ENCODE results near the gene PTPN23.

PTPN23 gene

GRCh38 chr3:47407896-47408838 is 27.3 kb downstream of the PTPN23 start:
- no peak for DNase-seq

DNA sequence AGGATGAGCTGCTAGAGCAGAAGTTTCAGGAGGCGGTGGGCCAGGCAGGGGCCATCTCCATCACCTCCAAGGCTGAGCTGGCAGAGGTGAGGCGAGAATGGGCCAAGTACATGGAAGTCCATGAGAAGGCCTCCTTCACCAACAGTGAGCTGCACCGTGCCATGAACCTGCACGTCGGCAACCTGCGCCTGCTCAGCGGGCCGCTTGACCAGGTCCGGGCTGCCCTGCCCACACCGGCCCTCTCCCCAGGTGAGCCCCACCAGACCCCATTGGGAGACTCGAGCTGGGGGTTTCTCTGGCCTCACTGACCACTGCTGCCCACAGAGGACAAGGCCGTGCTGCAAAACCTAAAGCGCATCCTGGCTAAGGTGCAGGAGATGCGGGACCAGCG is 28.0 kb downstream of the PTPN23 start:
- DNase-seq, result no peak

- DNase-seq, result no peak
Observed at GRCh38 chr3:47409284-47409683, 28.5 kb downstream of the PTPN23 start.

GRCh38 chr3:47409688-47410416 is 29.0 kb downstream of the PTPN23 start:
- no peak for DNase-seq

GRCh38 chr3:47410417-47410720 is 29.5 kb downstream of the PTPN23 start:
- DNase-seq, result no peak

DNA sequence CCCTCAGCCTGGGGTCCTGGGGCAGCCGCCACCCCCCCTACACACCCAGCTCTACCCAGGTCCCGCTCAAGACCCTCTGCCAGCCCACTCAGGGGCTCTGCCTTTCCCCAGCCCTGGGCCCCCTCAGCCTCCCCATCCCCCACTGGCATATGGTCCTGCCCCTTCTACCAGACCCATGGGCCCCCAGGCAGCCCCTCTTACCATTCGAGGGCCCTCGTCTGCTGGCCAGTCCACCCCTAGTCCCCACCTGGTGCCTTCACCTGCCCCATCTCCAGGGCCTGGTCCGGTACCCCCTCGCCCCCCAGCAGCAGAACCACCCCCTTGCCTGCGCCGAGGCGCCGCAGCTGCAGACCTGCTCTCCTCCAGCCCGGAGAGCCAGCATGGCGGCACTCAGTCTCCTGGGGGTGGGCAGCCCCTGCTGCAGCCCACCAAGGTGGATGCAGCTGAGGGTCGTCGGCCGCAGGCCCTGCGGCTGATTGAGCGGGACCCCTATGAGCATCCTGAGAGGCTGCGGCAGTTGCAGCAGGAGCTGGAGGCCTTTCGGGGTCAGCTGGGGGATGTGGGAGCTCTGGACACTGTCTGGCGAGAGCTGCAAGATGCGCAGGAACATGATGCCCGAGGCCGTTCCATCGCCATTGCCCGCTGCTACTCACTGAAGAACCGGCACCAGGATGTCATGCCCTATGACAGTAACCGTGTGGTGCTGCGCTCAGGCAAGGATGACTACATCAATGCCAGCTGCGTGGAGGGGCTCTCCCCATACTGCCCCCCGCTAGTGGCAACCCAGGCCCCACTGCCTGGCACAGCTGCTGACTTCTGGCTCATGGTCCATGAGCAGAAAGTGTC is 30.2 kb downstream of the PTPN23 start:
- no peak for DNase-seq

DNA sequence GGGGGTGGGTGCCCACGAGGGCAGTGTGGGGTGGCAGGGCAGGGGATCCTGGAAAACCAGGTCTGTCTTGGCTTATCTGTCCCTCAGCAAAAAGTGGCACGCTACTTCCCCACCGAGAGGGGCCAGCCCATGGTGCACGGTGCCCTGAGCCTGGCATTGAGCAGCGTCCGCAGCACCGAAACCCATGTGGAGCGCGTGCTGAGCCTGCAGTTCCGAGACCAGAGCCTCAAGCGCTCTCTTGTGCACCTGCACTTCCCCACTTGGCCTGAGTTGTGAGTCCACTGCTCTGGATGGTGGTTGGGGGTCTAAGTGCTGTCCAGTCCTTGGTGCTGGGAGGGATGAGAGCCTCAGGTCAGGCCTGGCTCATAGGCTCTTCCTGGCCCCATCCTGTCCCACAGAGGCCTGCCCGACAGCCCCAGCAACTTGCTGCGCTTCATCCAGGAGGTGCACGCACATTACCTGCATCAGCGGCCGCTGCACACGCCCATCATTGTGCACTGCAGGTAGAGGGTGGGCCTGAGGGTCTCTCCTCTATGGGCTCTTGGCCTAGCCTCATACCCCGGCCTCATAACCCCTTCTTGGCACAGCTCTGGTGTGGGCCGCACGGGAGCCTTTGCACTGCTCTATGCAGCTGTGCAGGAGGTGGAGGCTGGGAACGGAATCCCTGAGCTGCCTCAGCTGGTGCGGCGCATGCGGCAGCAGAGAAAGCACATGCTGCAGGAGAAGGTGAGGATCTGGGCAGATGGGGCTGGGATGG is 31.1 kb downstream of the PTPN23 start:
- no peak for DNase-seq

- DNase-seq, result no peak
Observed at GRCh38 chr3:47412453-47412756, 31.6 kb downstream of the PTPN23 start.

GRCh38 chr3:47412842-47413520 is 32.2 kb downstream of the PTPN23 start:
- no peak for DNase-seq

GRCh38 chr3:47413751-47414150 is 32.9 kb downstream of the PTPN23 start:
- no peak for DNase-seq

- DNase-seq, result no peak
Observed at GRCh38 chr3:47414161-47414564, 33.3 kb downstream of the PTPN23 start.

DNA sequence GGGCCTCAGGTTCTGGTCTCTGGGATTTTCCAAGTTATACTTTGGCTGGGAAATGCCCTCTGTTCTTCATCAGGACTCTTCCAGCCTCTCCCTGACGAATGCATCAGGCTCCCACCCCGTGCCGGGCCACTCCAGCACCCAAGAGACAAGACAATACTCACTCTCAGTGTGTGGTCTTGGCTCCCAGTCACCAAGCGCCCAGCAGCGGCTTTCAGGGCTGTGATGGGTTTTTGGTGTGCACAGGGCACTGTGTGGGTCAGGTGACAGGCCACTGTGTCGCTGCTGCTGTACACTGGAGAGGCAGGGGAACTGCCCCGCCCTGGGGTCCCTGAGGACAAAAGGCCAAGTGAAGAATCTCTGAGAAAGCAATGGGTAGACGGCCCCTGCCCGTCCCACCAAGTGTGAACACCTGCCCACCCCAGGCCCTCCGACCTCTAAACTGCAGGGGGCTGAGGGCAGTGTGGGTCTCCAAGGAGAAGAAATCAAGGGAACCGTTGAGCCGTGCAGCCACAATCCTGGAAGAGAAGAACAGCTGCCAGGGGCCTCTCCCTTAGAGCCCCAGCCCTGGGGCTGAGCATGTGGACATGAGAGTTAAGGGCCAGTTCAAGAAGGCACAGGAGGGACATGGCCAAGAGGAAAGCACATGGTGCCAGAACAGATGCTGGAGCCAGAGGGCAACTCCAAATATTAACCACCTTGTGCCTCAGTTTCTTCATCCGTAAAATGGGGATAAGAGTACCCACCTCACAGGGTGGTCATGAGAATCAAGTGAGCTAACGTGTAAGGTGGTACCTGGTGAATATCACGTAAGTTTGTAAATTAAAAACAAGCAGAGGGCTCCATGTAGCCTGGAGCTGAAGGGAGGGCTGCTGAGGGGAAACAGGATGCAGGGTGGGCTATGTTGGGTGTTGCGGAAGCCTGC is 34.1 kb downstream of the PTPN23 start:
- DNase-seq, result no peak

DNA sequence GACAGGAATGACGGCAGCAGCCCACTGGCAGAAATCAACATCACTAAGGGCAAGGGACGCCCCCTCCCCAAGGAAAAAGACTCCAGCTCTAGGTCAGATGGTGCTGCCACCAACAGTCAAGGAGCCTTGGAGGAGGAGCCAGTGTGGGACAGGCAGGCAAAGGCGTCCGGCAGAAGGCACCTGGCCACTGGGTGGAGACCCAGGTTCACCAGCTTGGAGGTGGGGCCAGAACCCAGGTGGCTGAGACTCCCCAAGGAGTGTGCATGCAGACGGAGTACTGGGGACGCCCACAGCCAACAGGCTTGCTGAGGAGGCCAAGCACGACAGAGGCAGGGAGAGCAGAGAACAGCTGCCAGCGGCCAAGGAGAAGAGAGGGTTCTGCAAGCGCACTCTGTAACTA is 35.2 kb downstream of the PTPN23 start:
- DNase-seq, result no peak

DNA sequence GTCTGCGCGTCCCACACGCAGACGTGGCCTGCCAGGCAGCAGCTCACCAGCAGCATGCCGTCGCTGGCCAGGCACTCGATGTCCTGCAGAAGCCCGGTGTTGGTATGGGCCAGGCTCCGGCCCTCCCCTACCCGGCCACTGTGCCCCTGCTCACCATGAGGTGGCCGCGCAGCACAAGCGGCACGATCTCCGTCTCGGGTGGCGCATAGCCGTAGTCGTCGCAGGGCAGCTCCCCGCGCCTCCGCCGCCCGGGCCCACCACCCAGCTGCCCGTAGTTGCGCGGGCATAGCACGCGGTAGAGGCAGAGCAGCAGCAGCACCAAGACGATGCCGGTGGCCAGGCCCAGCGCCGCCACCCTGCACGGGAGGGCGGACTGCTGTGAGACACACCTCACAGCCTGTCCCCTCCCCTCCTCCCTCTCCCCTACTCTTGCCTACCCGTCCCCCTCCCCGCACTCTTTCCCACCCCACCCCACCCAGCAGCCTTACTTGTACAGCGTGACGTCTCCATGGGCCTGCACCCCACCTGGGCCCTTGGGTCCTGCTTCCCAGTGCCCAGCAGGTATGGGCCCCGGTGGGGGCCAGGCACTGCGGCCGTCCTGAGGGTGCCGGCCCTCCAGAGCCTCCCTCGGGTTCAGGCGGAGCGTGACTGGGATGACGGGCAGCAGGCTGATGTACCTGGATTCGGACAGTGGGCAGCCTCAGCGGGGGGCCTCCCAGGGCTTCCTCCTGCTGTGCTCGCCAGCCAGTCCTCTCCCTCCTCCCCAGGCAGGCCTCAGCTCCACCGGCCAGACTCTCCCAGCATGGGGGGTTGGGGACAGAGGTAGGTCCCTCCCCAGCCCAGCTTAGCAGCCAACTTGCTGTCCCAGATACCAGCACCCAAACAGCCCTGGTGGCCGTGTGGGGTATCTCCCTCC is 37.6 kb downstream of the PTPN23 start:
- DNase-seq, result no peak

GRCh38 chr3:47419083-47420043 is 38.5 kb downstream of the PTPN23 start:
- DNase-seq, result no peak

DNA sequence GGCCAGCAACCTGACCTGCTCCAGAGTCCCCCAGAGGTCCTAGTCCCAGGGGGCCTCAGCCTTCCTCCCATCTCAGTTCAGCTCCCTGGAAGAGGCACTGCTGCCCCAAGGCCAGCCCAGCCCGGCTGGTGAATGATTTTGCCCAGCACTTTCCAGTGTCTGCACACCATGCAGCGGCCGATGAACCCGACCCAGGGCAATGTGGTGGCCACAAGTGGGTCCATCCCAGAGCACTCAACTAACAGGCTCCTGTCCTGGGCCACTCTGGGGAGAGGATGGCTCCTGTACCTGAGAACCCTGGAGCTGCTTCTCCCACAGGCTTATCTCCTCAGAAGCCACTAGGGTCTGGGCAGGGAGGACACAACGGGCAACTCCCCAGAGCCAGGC is 39.2 kb downstream of the PTPN23 start:
- DNase-seq, result no peak

DNA sequence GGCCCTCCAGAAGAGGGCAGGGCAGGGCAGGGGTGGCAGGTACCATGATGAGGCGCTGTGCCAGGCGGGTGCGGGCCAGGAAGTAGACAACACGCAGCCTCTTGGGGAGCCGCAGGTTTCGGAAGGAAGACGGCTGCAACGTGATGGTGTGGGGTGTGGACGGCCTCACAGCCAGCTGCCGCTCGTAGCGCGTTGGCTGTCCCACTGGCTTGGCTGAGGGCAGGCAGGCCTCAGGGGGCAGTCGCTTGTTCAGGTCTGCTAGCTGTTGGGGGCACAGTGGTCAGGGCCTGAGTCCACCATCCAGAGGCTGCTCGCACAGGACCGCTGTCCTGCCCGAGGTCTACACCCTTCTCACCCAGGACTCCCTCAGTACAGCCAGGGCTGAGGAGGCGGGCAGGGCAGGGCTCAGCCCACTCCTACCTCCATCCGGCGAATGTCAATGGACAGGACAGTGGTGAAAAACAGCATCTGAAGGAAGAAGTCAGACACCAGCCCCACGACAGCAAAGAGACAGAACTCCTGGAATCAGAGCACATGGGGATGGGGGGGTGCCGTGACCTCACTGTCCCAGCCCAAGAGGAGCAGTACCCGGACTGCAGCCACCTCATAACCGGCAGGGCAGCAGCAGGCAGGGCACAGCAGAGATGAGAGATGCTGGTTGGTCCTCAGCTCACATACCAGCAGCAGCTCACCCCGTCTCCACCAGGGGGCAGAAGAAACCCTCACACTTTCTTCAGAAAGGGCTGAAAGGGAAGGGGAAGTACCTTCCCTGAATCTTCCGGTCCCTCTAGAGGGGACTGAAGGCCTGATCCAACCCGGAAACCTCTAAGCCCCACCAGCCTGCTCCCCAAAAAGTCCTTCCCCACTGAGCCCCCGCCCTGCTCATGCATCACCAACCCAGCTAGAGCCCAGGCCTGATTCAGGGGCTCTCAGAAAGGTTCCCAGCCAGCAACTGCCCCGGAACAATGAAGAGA is 40.0 kb downstream of the PTPN23 start:
- peak; percentile 64 for DNase-seq

Measured in NK-92 treated with Interleukin-12 subunit alpha and Interleukin-12 subunit beta, amount 100 ng/mL, for 24 hours (cell line).